ENCODE results near the gene SDHB. TPM values are rescaled to one million over a fixed set of nuclear protein-coding genes. Genes with fewer than 3 reads are reported as not detected.

SDHB gene
- total RNA-seq, 1 experiment from 2014 or later: 159 TPM

GRCh38 chr1:17047924-17048323 is 5.9 kb downstream of the SDHB start:
- Histone ChIP-seq H3K36me3 (ENCODE audit: control insufficient read depth in 1 of 2, insufficient read depth in 2 of 2, low read length in 2 of 2) (peaks cover 26 to 29% of the 10 kb centered on the region in 2 experiments; a peak in 3 of 4 replicates), H3K4me1 (ENCODE audit: control insufficient read depth in 1 of 2, insufficient read depth in 2 of 2, low read length in 2 of 2) (peaks cover 2 to 8% of the 10 kb centered on the region in 2 experiments; a peak in 3 of 4 replicates), H4K20me1 (ENCODE audit: insufficient read depth) (no peaks in the 10 kb centered on the region), H3K27ac (ENCODE audit: low read depth, low read length) (no peak overlapping the region), H3K79me2 (ENCODE audit: insufficient read depth, low read length) (peaks cover 89% of the 10 kb centered on the region), H3K9me3 (ENCODE audit: control insufficient read depth in 1 of 2, insufficient read depth in 1 of 2, low read depth in 1 of 2, low read length in 2 of 2) (no peaks in the 10 kb centered on the region), H3K4me3 (replicated peaks in 1 of 2; ENCODE audit: low read depth in 1 of 2, low read length in 2 of 2) (no peak overlapping the region), H2AFZ (ENCODE audit: low read depth, low read length, poor library complexity, severe bottlenecking) (no peak overlapping the region), H3K9ac (ENCODE audit: low read length) (no peak overlapping the region), H3K27me3 (ENCODE audit: insufficient read depth, low read length) (no peaks in the 10 kb centered on the region), H3K4me2 (ENCODE audit: low read length) (no peak overlapping the region), H3K9me2 (ENCODE audit: insufficient read depth) (no peaks in the 10 kb centered on the region)
- TF ChIP-seq TCF7L2 (IDR thresholded peaks at IDR 0.05; ENCODE audit: borderline replicate concordance, extremely low read depth, insufficient read depth, insufficient read length) (no peak), POLR2A (IDR thresholded peaks at IDR 0.05; ENCODE audit: borderline replicate concordance, extremely low read depth, insufficient read depth, insufficient read length) (no peak), EZH2phosphoT487 (IDR thresholded peaks at IDR 0.05; ENCODE audit: borderline replicate concordance) (no peak), POLR2AphosphoS5 (IDR thresholded peaks at IDR 0.05; ENCODE audit: low read depth, low read length) (no peak), ZFX (IDR thresholded peaks at IDR 0.05) (no peak), JUND (IDR thresholded peaks at IDR 0.05) (no peak), ATF3 (IDR thresholded peaks at IDR 0.05) (no peak), CEBPB (IDR thresholded peaks at IDR 0.05; ENCODE audit: low read depth) (no peak), SIN3A (IDR thresholded peaks at IDR 0.05; ENCODE audit: low read depth) (no peak), ZNF274 (IDR thresholded peaks at IDR 0.05; ENCODE audit: low read depth, low read length) (no peak), RAD21 (IDR thresholded peaks at IDR 0.05; ENCODE audit: low read depth) (no peak), EGR1 (IDR thresholded peaks at IDR 0.05; ENCODE audit: low read depth) (no peak), SP1 (IDR thresholded peaks at IDR 0.05; ENCODE audit: low read depth) (no peak)
- TF ChIP-seq, protein P1, sequence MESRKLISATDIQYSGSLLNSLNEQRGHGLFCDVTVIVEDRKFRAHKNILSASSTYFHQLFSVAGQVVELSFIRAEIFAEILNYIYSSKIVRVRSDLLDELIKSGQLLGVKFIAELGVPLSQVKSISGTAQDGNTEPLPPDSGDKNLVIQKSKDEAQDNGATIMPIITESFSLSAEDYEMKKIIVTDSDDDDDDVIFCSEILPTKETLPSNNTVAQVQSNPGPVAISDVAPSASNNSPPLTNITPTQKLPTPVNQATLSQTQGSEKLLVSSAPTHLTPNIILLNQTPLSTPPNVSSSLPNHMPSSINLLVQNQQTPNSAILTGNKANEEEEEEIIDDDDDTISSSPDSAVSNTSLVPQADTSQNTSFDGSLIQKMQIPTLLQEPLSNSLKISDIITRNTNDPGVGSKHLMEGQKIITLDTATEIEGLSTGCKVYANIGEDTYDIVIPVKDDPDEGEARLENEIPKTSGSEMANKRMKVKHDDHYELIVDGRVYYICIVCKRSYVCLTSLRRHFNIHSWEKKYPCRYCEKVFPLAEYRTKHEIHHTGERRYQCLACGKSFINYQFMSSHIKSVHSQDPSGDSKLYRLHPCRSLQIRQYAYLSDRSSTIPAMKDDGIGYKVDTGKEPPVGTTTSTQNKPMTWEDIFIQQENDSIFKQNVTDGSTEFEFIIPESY (IDR thresholded peaks at IDR 0.05; ENCODE audit: extremely low read depth, insufficient replicate concordance, low read length): no peak
- TF ChIP-seq, protein P2, sequence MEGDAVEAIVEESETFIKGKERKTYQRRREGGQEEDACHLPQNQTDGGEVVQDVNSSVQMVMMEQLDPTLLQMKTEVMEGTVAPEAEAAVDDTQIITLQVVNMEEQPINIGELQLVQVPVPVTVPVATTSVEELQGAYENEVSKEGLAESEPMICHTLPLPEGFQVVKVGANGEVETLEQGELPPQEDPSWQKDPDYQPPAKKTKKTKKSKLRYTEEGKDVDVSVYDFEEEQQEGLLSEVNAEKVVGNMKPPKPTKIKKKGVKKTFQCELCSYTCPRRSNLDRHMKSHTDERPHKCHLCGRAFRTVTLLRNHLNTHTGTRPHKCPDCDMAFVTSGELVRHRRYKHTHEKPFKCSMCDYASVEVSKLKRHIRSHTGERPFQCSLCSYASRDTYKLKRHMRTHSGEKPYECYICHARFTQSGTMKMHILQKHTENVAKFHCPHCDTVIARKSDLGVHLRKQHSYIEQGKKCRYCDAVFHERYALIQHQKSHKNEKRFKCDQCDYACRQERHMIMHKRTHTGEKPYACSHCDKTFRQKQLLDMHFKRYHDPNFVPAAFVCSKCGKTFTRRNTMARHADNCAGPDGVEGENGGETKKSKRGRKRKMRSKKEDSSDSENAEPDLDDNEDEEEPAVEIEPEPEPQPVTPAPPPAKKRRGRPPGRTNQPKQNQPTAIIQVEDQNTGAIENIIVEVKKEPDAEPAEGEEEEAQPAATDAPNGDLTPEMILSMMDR (IDR thresholded peaks at IDR 0.05 in 2 of 3, conservative IDR thresholded peaks at IDR 0.05 in 1 of 3; ENCODE audit: borderline replicate concordance in 1 of 3, insufficient read depth in 1 of 3, low read depth in 2 of 3, low read length in 2 of 3): no peak
- ChIA-PET POLR2A (no interaction called here), RAD21 (ENCODE audit: low non-redundant PET in 1 of 2, low total read pairs in 2 of 2, uncharacterized antibody in 2 of 2, unreplicated experiment in 2 of 2) (no interaction called here), CTCF (no interaction called here)
- no TSS peak for BruUV-seq (replicated peaks)
- DNase-seq (ENCODE audit: low read depth, low spot score): no peak
- ATAC-seq: no peak
- intact Hi-C loops (cut with micrococcal nuclease): loop anchor here (5.0 kb wide), 1 partner anchor 36 kb away; the partner anchor contains the start of gene ATP13A2
